ENCODE results near the gene ANKLE2. TPM values are rescaled to one million over a fixed set of nuclear protein-coding genes. Genes with fewer than 3 reads are reported as not detected.

Gene ANKLE2
- total and polyA plus RNA-seq, 7 donors = 24.1 to 56.2 (median 29.7) TPM

GRCh38 chr12:132687211-132688164, 74.1 kb downstream of the ANKLE2 start, which contains the start of the genes POLE and PXMP2:
Gene POLE (minus strand): TSS chr12:132687342. CDS start chr12:132687315, 27 bp downstream.
Gene PXMP2 (plus strand): TSS chr12:132687587. CDS start chr12:132687671, 84 bp downstream.
- TF ChIP-seq CTCF (IDR thresholded peaks at IDR 0.05) = peak; percentile 3
- intact Hi-C loops (cut with DNase I) = no loop called here

GRCh38 chr12:132686825-132687210, 74.8 kb downstream of the ANKLE2 start:
- no peak for TF ChIP-seq CTCF (IDR thresholded peaks at IDR 0.05)
- Histone ChIP-seq H3K4me1 (no peaks in the 10 kb centered on the region), H3K27ac (peak overlapping the region; percentile 65), H3K36me3 (ENCODE audit: insufficient read depth in 1 of 2, low read depth in 1 of 2) (peaks cover 0 to 12% of the 10 kb centered on the region in 2 donors), H3K9me3 (no peaks in the 10 kb centered on the region), H3K4me3 (peak overlapping the region; percentile 75), H3K27me3 (ENCODE audit: insufficient read depth in 3 of 3, low read length in 2 of 3) (no peaks in the 10 kb centered on the region)
- intact Hi-C loops (cut with DNase I) = no loop called here
- no peak for DNase-seq
- peak in 2 of 4 donors; percentile 1 to 66 for ATAC-seq
- 0 to 1% (median 0%) methylated on average over 28 to 55 of the region's 55 CpGs for WGBS, 3 donors

More at GRCh38 chr12:132687211-132688164, 74.1 kb downstream of the ANKLE2 start, which contains the start of the genes POLE and PXMP2:
- peaks cover 0 to 12% of the 10 kb centered on the region in 2 donors for H3K36me3 ChIP-seq (ENCODE audit: insufficient read depth in 1 of 2, low read depth in 1 of 2)
- peak; percentile 98 for DNase-seq
- H3K4me1 ChIP-seq = no peaks in the 10 kb centered on the region
- peak; percentile 99 to 100 (median 100) for ATAC-seq
- H3K9me3 ChIP-seq = no peaks in the 10 kb centered on the region
- H3K27ac ChIP-seq = peak within 1 kb of the TSS; percentile 65
- H3K4me3 ChIP-seq = peak within 1 kb of the TSS; percentile 75
- WGBS, 3 donors = 0 to 1% (median 0%) methylated on average over 86 to 134 of the region's 134 CpGs
- no peaks in the 10 kb centered on the region for H3K27me3 ChIP-seq (ENCODE audit: insufficient read depth in 3 of 3, low read length in 2 of 3)

- Histone ChIP-seq H3K27ac (no peak overlapping the region), H3K9me3 (no peaks in the 10 kb centered on the region), H3K27me3 (ENCODE audit: insufficient read depth in 3 of 3, low read length in 2 of 3) (no peaks in the 10 kb centered on the region), H3K4me1 (no peaks in the 10 kb centered on the region), H3K36me3 (ENCODE audit: insufficient read depth in 1 of 2, low read depth in 1 of 2) (peaks cover 0 to 3% of the 10 kb centered on the region in 2 donors), H3K4me3 (no peak overlapping the region)
- intact Hi-C loops (cut with DNase I) = no loop called here
- TF ChIP-seq CTCF (IDR thresholded peaks at IDR 0.05) = no peak
- DNase-seq = no peak
- WGBS, 3 donors = 71 to 80% (median 71%) methylated on average over 5 of the region's 5 CpGs
- ATAC-seq = no peak
These were observed 76.2 kb downstream of the ANKLE2 start for GRCh38 chr12:132685400-132685799.

- intact Hi-C loops (cut with DNase I) = no loop called here
- no peak for DNase-seq
- Histone ChIP-seq H3K36me3 (ENCODE audit: insufficient read depth in 1 of 2, low read depth in 1 of 2) (peaks cover 0 to 67% of the 10 kb centered on the region in 2 donors), H3K27ac (no peak overlapping the region), H3K4me3 (no peak overlapping the region), H3K9me3 (no peaks in the 10 kb centered on the region), H3K27me3 (ENCODE audit: insufficient read depth in 3 of 3, low read length in 2 of 3) (no peaks in the 10 kb centered on the region), H3K4me1 (no peaks in the 10 kb centered on the region)
- no peak for TF ChIP-seq CTCF (IDR thresholded peaks at IDR 0.05)
- ATAC-seq = no peak
- WGBS, 3 donors = 93 to 95% (median 94%) methylated on average over 9 of the region's 9 CpGs
These were observed 84.1 kb downstream of the ANKLE2 start for GRCh38 chr12:132677492-132677891.
